WTC11 (cell line): ENCODE data around the gene PDZD7. TPM values are rescaled to one million over a fixed set of nuclear protein-coding genes. Genes with fewer than 3 reads are reported as not detected.
A peak's percentile ranks its signal among the peaks of the same experiment; 100 is the strongest.

ENCODE experiments used
- ATAC-seq: fragments of 200-7000 bp; cut with Tn5 transposase; 2 replicates; pipeline ENCODE4 v1.10.0; 2021; ENCODE audit warnings: mild to moderate bottlenecking, moderate library complexity
- CTCF ChIA-PET: fragments of 300-600 bp; sonication (Branson Sonifier 250); formaldehyde crosslinking; loops from one replicate; lab custom pipeline; 2021; ENCODE audit warnings: antibody characterized with exemption; lab: Charles Lee
- POLR2A ChIA-PET: fragments of 350-600 bp; sonication (Branson Sonifier 250); formaldehyde crosslinking; loops from one replicate; lab custom pipeline; 2021; ENCODE audit warnings: antibody characterized with exemption; lab: Charles Lee
- DNase-seq: peaks from one replicate; pipeline ENCODE4 v3.0.0; 2021; ENCODE audit warnings: low spot score
- H3K27ac Mint-ChIP-seq: 2 replicates; pipeline ENCODE4 v1.8.0; 2021; ENCODE audit warnings: mixed read lengths
- H3K27me3 Mint-ChIP-seq: 2 replicates; pipeline ENCODE4 v1.8.0; 2021; ENCODE audit warnings: low read depth, mild to moderate bottlenecking, moderate library complexity, mixed read lengths
- H3K36me3 Mint-ChIP-seq: 2 replicates; pipeline ENCODE4 v1.8.0; 2021; ENCODE audit warnings: mixed read lengths
- H3K4me1 Mint-ChIP-seq: 2 replicates; pipeline ENCODE4 v1.8.0; 2022; ENCODE audit warnings: mixed read lengths
- H3K4me3 Mint-ChIP-seq: 2 replicates; pipeline ENCODE4 v1.8.0; 2021; ENCODE audit warnings: mild to moderate bottlenecking, moderate library complexity, mixed read lengths
- H3K9me3 Mint-ChIP-seq: 2 replicates; pipeline ENCODE4 v1.8.0; 2021; ENCODE audit warnings: mixed read lengths
- ETV6 ChIP-seq: sonication (generic); formaldehyde crosslinking; IDR thresholded peaks from 2 replicates; pipeline ENCODE4 v1.8.1; 2022; ENCODE audit warnings: mild to moderate bottlenecking, missing genetic modification reagents
- NR3C1 ChIP-seq: sonication (generic); formaldehyde crosslinking; conservative IDR thresholded peaks from 2 replicates; pipeline ENCODE4 v1.8.1; 2023; ENCODE audit warnings: low read depth, mild to moderate bottlenecking, missing genetic modification reagents
- SMAD4 ChIP-seq: sonication (generic); formaldehyde crosslinking; IDR thresholded peaks from 2 replicates; pipeline ENCODE4 v1.8.0; 2022; ENCODE audit warnings: mild to moderate bottlenecking, missing genetic modification reagents
- SP1 ChIP-seq: sonication (generic); formaldehyde crosslinking; conservative IDR thresholded peaks from 2 replicates; pipeline ENCODE4 v1.8.1; 2022; ENCODE audit warnings: missing genetic modification reagents
- TEAD4 ChIP-seq: sonication (generic); formaldehyde crosslinking; IDR thresholded peaks from 2 replicates; pipeline ENCODE4 v1.8.0; 2022; ENCODE audit warnings: mild to moderate bottlenecking, missing genetic modification reagents
- TP53 ChIP-seq: sonication (generic); formaldehyde crosslinking; IDR thresholded peaks from 2 replicates; pipeline ENCODE4 v1.8.1; 2023; ENCODE audit warnings: mild to moderate bottlenecking, missing genetic modification reagents
- ZNF138 ChIP-seq: sonication (generic); formaldehyde crosslinking; conservative IDR thresholded peaks from 2 replicates; pipeline ENCODE4 v1.8.1; 2022; ENCODE audit warnings: mild to moderate bottlenecking, moderate library complexity, missing genetic modification reagents
- ZNF671 ChIP-seq: fragments of 250-450 bp; sonication (Bioruptor Pico); IDR thresholded peaks from 2 replicates; pipeline ENCODE4 v1.8.0; 2021; ENCODE audit warnings: mild to moderate bottlenecking
- total RNA-seq: library from RNA; stranded (reverse); gene quantifications from 3 replicates; pipeline ENCODE4 v1.2.3, GENCODE V29; 2021
- TF ChIP-seq, protein P1 (sequence below): fragments of 250-450 bp; sonication (Bioruptor Pico); conservative IDR thresholded peaks from 2 replicates; pipeline ENCODE4 v1.9.0; 2021; ENCODE audit warnings: mild to moderate bottlenecking
- TF ChIP-seq, protein P2 (sequence below): sonication (generic); formaldehyde crosslinking; IDR thresholded peaks from 2 replicates; pipeline ENCODE4 v1.8.1; 2023; ENCODE audit warnings: mild to moderate bottlenecking, missing genetic modification reagents, moderate library complexity
- TF ChIP-seq, protein P3 (sequence below): sonication (generic); formaldehyde crosslinking; IDR thresholded peaks from 2 replicates; pipeline ENCODE4 v1.8.0; 2022; ENCODE audit warnings: missing genetic modification reagents
- TF ChIP-seq, protein P4 (sequence below): sonication (generic); formaldehyde crosslinking; IDR thresholded peaks from 2 replicates; pipeline ENCODE4 v1.8.0; 2022; ENCODE audit warnings: mild to moderate bottlenecking, missing genetic modification reagents
- TF ChIP-seq, protein P5 (sequence below): fragments of 250-450 bp; sonication (Bioruptor Pico); IDR thresholded peaks from 2 replicates; pipeline ENCODE4 v1.9.0; 2021; ENCODE audit warnings: mild to moderate bottlenecking
- TF ChIP-seq, protein P6 (sequence below): sonication (generic); formaldehyde crosslinking; IDR thresholded peaks from 2 replicates; pipeline ENCODE4 v1.8.0; 2023; ENCODE audit warnings: missing genetic modification reagents, mild to moderate bottlenecking, borderline replicate concordance
- TF ChIP-seq, protein P7 (sequence below): sonication (generic); formaldehyde crosslinking; IDR thresholded peaks from 2 replicates; pipeline ENCODE4 v1.8.1; 2023; ENCODE audit warnings: mild to moderate bottlenecking, missing genetic modification reagents

PDZD7 gene
- total RNA-seq, 1 experiment from 2014 or later = 2.6 TPM

DNA sequence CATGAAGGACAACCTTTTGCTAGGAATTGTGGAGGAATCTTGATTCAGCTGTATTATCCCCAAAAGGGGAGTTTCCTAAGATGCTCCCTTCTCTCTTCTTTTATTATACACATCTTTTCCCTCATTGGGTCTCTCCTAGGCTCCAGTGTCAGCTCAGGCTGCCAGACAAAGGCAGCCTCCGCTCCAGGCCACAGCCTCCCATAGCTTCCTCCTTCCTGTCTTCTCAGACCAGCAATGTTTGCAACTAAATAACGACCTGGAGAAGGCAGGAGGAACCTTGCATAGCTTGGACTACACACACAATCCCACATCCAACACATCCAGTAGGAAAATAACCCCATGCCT lies 12.4 kb upstream of the PDZD7 start (continued):
- TF ChIP-seq, protein P1, sequence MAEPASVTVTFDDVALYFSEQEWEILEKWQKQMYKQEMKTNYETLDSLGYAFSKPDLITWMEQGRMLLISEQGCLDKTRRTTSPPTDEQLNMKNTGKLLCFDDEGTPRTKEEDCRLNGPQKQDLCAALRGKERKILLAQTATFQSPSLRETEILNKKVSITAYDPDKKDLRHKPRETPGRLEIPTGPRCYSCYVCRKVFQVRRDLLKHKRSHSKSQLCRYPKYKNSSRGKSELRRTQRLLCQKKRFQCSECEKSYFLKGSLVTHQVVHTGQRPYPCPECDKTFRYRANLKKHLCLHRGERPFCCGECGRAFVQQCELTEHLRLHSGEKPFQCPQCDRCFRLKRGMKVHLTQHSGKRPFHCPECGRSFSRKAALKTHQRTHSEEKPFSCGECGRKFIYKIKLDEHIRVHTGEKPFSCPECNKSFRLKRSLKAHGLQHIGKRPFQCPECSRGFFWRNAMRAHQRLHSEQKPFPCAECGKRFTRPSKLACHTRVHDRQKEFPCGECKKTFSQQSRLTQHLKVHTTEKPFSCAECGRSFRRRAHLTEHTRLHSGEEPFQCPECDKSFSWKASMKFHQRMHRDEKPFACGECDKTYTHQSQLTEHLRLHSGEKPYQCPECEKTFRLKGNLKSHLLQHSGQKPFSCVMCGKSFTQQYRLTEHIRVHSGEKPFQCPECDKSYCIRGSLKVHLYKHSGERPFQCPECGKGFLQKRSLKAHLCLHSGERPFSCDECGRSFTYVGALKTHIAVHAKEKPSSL (CRISPR knock-in tag) = no peak
- TF ChIP-seq ZNF138 = no peak
- TF ChIP-seq, protein P2, sequence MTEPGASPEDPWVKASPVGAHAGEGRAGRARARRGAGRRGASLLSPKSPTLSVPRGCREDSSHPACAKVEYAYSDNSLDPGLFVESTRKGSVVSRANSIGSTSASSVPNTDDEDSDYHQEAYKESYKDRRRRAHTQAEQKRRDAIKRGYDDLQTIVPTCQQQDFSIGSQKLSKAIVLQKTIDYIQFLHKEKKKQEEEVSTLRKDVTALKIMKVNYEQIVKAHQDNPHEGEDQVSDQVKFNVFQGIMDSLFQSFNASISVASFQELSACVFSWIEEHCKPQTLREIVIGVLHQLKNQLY (CRISPR knock-in tag) = no peak
- TF ChIP-seq SMAD4 = no peak
- TF ChIP-seq NR3C1 (CRISPR knock-in tag) = no peak

DNA sequence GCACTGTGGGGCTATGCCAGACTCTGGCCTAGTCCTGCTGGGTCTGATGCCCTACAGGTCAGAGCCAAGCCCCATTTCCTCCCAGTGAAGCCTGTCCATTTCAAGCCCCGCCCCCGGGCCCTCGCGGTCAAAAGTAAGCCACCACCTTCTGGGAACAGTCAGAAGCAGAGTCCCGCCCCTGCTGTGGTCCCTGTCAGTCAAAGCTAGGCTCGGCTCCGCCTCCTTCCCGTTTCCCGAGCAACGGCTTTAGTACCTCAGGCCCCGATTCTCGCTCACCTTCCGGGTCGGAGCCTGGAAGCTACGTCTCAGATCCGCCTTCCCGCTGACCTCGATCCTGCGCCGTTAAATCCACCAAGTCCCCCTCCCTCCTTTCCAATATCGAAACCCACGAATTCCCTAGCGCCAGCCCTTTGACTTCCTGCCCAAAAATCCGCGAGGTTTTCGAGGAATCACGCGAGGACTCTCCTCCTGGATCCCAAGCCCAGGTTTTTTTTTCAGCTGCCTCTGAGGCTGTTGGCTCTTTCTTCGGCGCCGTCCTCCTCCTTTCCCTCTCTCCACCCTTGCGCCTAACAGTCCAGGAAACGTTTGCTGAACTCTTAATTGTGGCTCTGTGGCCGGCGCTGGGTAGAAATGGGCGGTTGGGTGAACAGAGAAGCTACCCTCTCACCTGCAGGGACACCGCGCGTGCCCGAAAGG lies 11.9 kb upstream of the PDZD7 start:
- ATAC-seq = peak; percentile 86
- Mint-ChIP-seq H3K4me1 (peaks cover 33% of the 10 kb centered on the region), H3K36me3 (no peaks in the 10 kb centered on the region), H3K4me3 (peak overlapping the region; percentile 94), H3K27ac (peak overlapping the region; percentile 92), H3K27me3 (peaks cover 59% of the 10 kb centered on the region), H3K9me3 (no peaks in the 10 kb centered on the region)
- ChIA-PET CTCF (interaction anchor here (0.5 to 9.7 kb wide), 35 partner anchors 7 to 1674 kb away, joined by 3 to 143 read pairs (median 5); partner anchors contain the start of genes HIF1AN, KAZALD1, PDZD7 and SFXN3), POLR2A (interaction anchor here (0.7 to 1.9 kb wide), 12 partner anchors 11 to 190 kb away, joined by 3 to 10 read pairs (median 4); partner anchors contain the start of genes KAZALD1, PDZD7 and SFXN3)
- TF ChIP-seq, protein P3, sequence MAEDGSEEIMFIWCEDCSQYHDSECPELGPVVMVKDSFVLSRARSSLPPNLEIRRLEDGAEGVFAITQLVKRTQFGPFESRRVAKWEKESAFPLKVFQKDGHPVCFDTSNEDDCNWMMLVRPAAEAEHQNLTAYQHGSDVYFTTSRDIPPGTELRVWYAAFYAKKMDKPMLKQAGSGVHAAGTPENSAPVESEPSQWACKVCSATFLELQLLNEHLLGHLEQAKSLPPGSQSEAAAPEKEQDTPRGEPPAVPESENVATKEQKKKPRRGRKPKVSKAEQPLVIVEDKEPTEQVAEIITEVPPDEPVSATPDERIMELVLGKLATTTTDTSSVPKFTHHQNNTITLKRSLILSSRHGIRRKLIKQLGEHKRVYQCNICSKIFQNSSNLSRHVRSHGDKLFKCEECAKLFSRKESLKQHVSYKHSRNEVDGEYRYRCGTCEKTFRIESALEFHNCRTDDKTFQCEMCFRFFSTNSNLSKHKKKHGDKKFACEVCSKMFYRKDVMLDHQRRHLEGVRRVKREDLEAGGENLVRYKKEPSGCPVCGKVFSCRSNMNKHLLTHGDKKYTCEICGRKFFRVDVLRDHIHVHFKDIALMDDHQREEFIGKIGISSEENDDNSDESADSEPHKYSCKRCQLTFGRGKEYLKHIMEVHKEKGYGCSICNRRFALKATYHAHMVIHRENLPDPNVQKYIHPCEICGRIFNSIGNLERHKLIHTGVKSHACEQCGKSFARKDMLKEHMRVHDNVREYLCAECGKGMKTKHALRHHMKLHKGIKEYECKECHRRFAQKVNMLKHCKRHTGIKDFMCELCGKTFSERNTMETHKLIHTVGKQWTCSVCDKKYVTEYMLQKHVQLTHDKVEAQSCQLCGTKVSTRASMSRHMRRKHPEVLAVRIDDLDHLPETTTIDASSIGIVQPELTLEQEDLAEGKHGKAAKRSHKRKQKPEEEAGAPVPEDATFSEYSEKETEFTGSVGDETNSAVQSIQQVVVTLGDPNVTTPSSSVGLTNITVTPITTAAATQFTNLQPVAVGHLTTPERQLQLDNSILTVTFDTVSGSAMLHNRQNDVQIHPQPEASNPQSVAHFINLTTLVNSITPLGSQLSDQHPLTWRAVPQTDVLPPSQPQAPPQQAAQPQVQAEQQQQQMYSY (CRISPR knock-in tag) = peak; percentile 91
- no peak for TF ChIP-seq TP53 (CRISPR knock-in tag)
- peak; percentile 65 for TF ChIP-seq SP1 (CRISPR knock-in tag)
- TF ChIP-seq, protein P4, sequence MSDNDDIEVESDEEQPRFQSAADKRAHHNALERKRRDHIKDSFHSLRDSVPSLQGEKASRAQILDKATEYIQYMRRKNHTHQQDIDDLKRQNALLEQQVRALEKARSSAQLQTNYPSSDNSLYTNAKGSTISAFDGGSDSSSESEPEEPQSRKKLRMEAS (CRISPR knock-in tag) = no peak
- 0 out of 2 replicates have a peak, but pooled peaks have one; percentile 30 for TF ChIP-seq ETV6 (CRISPR knock-in tag)
- no peak for TF ChIP-seq TEAD4 (CRISPR knock-in tag)
- DNase-seq = peak; percentile 99

DNA sequence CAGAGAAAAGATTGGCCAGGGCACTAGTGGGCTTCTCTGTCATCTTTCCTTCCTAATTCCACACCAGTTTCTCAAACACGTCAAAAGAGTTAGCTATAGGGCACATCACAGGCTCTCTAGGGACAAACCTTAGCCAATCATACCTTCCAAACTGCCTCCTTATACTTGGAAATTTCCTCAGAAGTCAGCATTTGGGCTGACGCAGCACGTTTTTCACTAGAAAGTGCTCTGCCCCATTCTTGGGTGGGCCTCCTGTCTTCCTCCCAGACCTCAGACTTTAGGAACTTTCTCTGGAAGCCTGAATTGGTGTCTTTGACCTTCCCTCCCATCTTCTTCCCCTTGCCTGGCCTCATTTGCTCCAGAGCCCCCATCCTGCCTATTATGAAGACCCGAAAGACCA lies 11.2 kb upstream of the PDZD7 start:
- Mint-ChIP-seq H3K27me3 (peaks cover 59% of the 10 kb centered on the region), H3K4me1 (peaks cover 28% of the 10 kb centered on the region), H3K9me3 (no peaks in the 10 kb centered on the region), H3K36me3 (no peaks in the 10 kb centered on the region), H3K27ac (peak overlapping the region; percentile 92), H3K4me3 (peak overlapping the region; percentile 94)
- DNase-seq (no peak), ATAC-seq (no peak)
- ChIA-PET POLR2A (interaction anchor here (0.9 to 1.9 kb wide), 6 partner anchors 11 to 100 kb away, joined by 3 to 10 read pairs (median 5); partner anchors contain the start of genes KAZALD1, PDZD7 and SFXN3), CTCF (interaction anchor here (0.7 to 9.7 kb wide), 32 partner anchors 8 to 560 kb away, joined by 3 to 143 read pairs (median 9); partner anchors contain the start of genes KAZALD1, LZTS2, PDZD7 and SEMA4G)
- TF ChIP-seq, protein P5, sequence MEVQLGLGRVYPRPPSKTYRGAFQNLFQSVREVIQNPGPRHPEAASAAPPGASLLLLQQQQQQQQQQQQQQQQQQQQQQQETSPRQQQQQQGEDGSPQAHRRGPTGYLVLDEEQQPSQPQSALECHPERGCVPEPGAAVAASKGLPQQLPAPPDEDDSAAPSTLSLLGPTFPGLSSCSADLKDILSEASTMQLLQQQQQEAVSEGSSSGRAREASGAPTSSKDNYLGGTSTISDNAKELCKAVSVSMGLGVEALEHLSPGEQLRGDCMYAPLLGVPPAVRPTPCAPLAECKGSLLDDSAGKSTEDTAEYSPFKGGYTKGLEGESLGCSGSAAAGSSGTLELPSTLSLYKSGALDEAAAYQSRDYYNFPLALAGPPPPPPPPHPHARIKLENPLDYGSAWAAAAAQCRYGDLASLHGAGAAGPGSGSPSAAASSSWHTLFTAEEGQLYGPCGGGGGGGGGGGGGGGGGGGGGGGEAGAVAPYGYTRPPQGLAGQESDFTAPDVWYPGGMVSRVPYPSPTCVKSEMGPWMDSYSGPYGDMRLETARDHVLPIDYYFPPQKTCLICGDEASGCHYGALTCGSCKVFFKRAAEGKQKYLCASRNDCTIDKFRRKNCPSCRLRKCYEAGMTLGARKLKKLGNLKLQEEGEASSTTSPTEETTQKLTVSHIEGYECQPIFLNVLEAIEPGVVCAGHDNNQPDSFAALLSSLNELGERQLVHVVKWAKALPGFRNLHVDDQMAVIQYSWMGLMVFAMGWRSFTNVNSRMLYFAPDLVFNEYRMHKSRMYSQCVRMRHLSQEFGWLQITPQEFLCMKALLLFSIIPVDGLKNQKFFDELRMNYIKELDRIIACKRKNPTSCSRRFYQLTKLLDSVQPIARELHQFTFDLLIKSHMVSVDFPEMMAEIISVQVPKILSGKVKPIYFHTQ (CRISPR knock-in tag) = no peak
- TF ChIP-seq, protein P6, sequence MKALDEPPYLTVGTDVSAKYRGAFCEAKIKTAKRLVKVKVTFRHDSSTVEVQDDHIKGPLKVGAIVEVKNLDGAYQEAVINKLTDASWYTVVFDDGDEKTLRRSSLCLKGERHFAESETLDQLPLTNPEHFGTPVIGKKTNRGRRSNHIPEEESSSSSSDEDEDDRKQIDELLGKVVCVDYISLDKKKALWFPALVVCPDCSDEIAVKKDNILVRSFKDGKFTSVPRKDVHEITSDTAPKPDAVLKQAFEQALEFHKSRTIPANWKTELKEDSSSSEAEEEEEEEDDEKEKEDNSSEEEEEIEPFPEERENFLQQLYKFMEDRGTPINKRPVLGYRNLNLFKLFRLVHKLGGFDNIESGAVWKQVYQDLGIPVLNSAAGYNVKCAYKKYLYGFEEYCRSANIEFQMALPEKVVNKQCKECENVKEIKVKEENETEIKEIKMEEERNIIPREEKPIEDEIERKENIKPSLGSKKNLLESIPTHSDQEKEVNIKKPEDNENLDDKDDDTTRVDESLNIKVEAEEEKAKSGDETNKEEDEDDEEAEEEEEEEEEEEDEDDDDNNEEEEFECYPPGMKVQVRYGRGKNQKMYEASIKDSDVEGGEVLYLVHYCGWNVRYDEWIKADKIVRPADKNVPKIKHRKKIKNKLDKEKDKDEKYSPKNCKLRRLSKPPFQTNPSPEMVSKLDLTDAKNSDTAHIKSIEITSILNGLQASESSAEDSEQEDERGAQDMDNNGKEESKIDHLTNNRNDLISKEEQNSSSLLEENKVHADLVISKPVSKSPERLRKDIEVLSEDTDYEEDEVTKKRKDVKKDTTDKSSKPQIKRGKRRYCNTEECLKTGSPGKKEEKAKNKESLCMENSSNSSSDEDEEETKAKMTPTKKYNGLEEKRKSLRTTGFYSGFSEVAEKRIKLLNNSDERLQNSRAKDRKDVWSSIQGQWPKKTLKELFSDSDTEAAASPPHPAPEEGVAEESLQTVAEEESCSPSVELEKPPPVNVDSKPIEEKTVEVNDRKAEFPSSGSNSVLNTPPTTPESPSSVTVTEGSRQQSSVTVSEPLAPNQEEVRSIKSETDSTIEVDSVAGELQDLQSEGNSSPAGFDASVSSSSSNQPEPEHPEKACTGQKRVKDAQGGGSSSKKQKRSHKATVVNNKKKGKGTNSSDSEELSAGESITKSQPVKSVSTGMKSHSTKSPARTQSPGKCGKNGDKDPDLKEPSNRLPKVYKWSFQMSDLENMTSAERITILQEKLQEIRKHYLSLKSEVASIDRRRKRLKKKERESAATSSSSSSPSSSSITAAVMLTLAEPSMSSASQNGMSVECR (CRISPR knock-in tag) = no peak
- TF ChIP-seq ZNF671 = no peak
- TF ChIP-seq, protein P7, sequence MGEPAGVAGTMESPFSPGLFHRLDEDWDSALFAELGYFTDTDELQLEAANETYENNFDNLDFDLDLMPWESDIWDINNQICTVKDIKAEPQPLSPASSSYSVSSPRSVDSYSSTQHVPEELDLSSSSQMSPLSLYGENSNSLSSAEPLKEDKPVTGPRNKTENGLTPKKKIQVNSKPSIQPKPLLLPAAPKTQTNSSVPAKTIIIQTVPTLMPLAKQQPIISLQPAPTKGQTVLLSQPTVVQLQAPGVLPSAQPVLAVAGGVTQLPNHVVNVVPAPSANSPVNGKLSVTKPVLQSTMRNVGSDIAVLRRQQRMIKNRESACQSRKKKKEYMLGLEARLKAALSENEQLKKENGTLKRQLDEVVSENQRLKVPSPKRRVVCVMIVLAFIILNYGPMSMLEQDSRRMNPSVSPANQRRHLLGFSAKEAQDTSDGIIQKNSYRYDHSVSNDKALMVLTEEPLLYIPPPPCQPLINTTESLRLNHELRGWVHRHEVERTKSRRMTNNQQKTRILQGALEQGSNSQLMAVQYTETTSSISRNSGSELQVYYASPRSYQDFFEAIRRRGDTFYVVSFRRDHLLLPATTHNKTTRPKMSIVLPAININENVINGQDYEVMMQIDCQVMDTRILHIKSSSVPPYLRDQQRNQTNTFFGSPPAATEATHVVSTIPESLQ (CRISPR knock-in tag) = no peak
